Measurements from ENCODE around the gene MSMP.

GRCh38 chr9:35705836-35706430 lies 48.1 kb downstream of the MSMP start:
- no peak for TF ChIP-seq CTCF (IDR thresholded peaks at IDR 0.05)
- no peak for TF ChIP-seq POLR2AphosphoS5 (IDR thresholded peaks at IDR 0.05)
- TF ChIP-seq POLR2A (IDR thresholded peaks at IDR 0.05) = no peak
